Loucy (cell line): ENCODE measurements around the gene GPR39.

Experiments used
- H2AFZ ChIP-seq: fragments of 200-600 bp; sonication (generic); 2 replicates; pipeline ENCODE4 v1.6.0; 2016; ENCODE audit warnings: antibody characterized with exemption, mild to moderate bottlenecking, low read length, moderate library complexity
- H3F3A ChIP-seq: fragments of 200-600 bp; 2 replicates; pipeline ENCODE4 v1.6.0; 2016; ENCODE audit warnings: antibody characterized with exemption, low read depth, mild to moderate bottlenecking
- H3K27me3 ChIP-seq: fragments of 200-600 bp; sonication (generic); 2 replicates; pipeline ENCODE4 v1.6.1; 2014; ENCODE audit warnings: low read length, mild to moderate bottlenecking; ENCODE audit not compliant: insufficient read depth, poor library complexity, severe bottlenecking
- H3K36me3 ChIP-seq: fragments of 200-600 bp; sonication (generic); 2 replicates; pipeline ENCODE4 v1.6.1; 2016; ENCODE audit warnings: low read length; ENCODE audit not compliant: insufficient read depth
- H3K4me1 ChIP-seq: fragments of 200-600 bp; sonication (generic); 2 replicates; pipeline ENCODE4 v1.5.1; 2014; ENCODE audit warnings: low read length, mild to moderate bottlenecking; ENCODE audit not compliant: insufficient read depth, poor library complexity, severe bottlenecking
- H3K4me2 ChIP-seq: fragments of 200-600 bp; sonication (generic); 2 replicates; pipeline ENCODE4 v1.6.0; 2014; ENCODE audit warnings: antibody characterized with exemption, low read length, low read depth, mild to moderate bottlenecking; ENCODE audit not compliant: poor library complexity, severe bottlenecking
- H3K4me3 ChIP-seq: fragments of 200-600 bp; sonication (generic); 2 replicates; pipeline ENCODE4 v1.5.1; 2014; ENCODE audit warnings: low read length, mild to moderate bottlenecking, mixed read lengths; ENCODE audit not compliant: poor library complexity, severe bottlenecking
- H3K79me2 ChIP-seq: fragments of 200-600 bp; sonication (generic); 2 replicates; pipeline ENCODE4 v1.6.1; 2014; ENCODE audit warnings: low read length; ENCODE audit not compliant: insufficient read depth
- H3K9ac ChIP-seq: fragments of 200-600 bp; sonication (generic); 2 replicates; pipeline ENCODE4 v1.6.0; 2014; ENCODE audit warnings: mild to moderate bottlenecking, low read depth, low read length, moderate library complexity; ENCODE audit not compliant: poor library complexity, severe bottlenecking
- H3K9me2 ChIP-seq: fragments of 200-600 bp; sonication (generic); replicated peaks from 2 replicates; pipeline ENCODE4 v1.6.1; 2016; ENCODE audit warnings: low read depth, low read length, mixed read lengths
- H3K9me3 ChIP-seq: fragments of 200-600 bp; sonication (generic); 2 replicates; pipeline ENCODE4 v1.6.1; 2014; ENCODE audit warnings: mild to moderate bottlenecking, antibody characterized with exemption, low read length, low read depth; ENCODE audit not compliant: insufficient read depth
- H4K20me1 ChIP-seq: fragments of 200-600 bp; sonication (generic); 2 replicates; pipeline ENCODE4 v1.6.0; 2014; ENCODE audit warnings: antibody characterized with exemption, low read length, mild to moderate bottlenecking; ENCODE audit not compliant: insufficient read depth, poor library complexity, severe bottlenecking
- EZH2phosphoT487 ChIP-seq: fragments of 200-600 bp; IDR thresholded peaks from 2 replicates; pipeline ENCODE4 v1.6.1; 2018; ENCODE audit warnings: antibody characterized with exemption, mild to moderate bottlenecking, moderate library complexity, borderline replicate concordance
- TF ChIP-seq, protein P1 (sequence below): fragments of 200-600 bp; sonication (generic); conservative IDR thresholded peaks from 2 replicates; pipeline ENCODE4 v1.5.1; 2014; ENCODE audit warnings: mild to moderate bottlenecking, antibody characterized with exemption, low read length

Gene GPR39

DNA sequence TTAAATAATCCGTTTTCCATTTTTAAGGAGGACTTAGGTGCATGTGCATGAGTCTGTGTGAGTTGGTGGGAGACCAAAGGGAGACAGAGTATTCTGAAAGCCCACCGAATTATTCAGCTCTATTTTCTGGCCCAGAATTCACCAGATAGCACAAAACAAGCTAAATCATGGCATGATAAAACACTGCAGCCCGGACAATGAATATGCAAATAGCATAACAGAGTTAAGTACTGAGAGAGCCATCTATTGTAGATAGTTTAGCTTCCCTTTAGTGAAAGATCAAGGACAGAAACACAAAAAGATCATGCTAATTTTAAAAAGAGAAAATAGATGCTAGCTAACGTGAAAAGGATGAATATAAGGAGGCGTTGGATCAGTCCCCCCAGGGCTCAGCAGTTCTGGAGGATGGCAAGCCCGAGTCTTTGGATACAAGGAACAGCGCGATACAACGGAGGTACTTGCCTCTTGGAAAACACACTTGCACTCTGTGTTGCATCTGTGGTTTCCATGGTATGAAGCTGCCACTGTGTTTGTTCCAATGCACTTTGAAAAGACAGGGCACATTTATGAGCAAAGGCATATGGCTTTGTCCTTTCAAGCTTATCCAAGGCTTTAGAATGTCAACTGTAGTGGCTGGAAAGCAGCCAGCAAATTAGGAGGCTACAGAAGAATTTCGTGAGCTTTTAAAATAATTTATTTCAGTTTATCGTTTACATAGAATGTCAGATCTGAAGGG lies 133.5 kb downstream of the GPR39 start:
- H4K20me1 ChIP-seq = no peaks in the 10 kb centered on the region
- H3K36me3 ChIP-seq = no peaks in the 10 kb centered on the region
- no peak overlapping the region for H3K4me2 ChIP-seq
- H3K9ac ChIP-seq = no peak overlapping the region
- H3K79me2 ChIP-seq = no peaks in the 10 kb centered on the region
- TF ChIP-seq, protein P1, sequence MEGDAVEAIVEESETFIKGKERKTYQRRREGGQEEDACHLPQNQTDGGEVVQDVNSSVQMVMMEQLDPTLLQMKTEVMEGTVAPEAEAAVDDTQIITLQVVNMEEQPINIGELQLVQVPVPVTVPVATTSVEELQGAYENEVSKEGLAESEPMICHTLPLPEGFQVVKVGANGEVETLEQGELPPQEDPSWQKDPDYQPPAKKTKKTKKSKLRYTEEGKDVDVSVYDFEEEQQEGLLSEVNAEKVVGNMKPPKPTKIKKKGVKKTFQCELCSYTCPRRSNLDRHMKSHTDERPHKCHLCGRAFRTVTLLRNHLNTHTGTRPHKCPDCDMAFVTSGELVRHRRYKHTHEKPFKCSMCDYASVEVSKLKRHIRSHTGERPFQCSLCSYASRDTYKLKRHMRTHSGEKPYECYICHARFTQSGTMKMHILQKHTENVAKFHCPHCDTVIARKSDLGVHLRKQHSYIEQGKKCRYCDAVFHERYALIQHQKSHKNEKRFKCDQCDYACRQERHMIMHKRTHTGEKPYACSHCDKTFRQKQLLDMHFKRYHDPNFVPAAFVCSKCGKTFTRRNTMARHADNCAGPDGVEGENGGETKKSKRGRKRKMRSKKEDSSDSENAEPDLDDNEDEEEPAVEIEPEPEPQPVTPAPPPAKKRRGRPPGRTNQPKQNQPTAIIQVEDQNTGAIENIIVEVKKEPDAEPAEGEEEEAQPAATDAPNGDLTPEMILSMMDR = no peak
- TF ChIP-seq EZH2phosphoT487 = no peak
- no peak overlapping the region for H3K4me3 ChIP-seq
- no peaks in the 10 kb centered on the region for H3F3A ChIP-seq
- H3K9me2 ChIP-seq = no peaks in the 10 kb centered on the region
- no peaks in the 10 kb centered on the region for H3K4me1 ChIP-seq
- no peak overlapping the region for H2AFZ ChIP-seq
- H3K9me3 ChIP-seq = no peaks in the 10 kb centered on the region
- H3K27me3 ChIP-seq = no peaks in the 10 kb centered on the region

DNA sequence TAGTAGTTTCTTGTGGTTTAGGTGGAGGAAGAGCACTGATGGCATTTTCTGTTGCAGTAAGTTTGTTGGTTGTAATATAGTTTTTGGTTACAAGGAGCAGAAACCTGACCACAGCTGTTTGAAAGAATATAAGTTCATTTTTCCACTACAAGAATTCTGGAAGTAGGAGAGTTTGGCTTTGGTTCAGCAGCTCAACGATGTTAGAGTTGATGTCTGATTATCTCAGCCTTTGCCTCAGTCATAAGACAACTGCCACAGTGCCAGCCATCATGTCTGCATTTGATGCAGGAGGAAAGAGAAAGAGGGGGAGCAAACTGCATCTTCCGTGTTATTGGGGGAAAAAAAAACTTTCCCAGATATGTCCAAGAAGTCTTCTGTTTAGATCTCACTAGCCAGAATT lies 134.3 kb downstream of the GPR39 start:
- H3K4me3 ChIP-seq = no peak overlapping the region
- H2AFZ ChIP-seq = no peak overlapping the region
- no peaks in the 10 kb centered on the region for H3K36me3 ChIP-seq
- H3K9me2 ChIP-seq = no peaks in the 10 kb centered on the region
- no peaks in the 10 kb centered on the region for H4K20me1 ChIP-seq
- H3F3A ChIP-seq = no peaks in the 10 kb centered on the region
- H3K4me1 ChIP-seq = no peaks in the 10 kb centered on the region
- no peaks in the 10 kb centered on the region for H3K9me3 ChIP-seq
- no peaks in the 10 kb centered on the region for H3K79me2 ChIP-seq
- no peak overlapping the region for H3K9ac ChIP-seq
- no peaks in the 10 kb centered on the region for H3K27me3 ChIP-seq
- TF ChIP-seq, protein P1 = no peak
- TF ChIP-seq EZH2phosphoT487 = no peak
- no peak overlapping the region for H3K4me2 ChIP-seq

DNA sequence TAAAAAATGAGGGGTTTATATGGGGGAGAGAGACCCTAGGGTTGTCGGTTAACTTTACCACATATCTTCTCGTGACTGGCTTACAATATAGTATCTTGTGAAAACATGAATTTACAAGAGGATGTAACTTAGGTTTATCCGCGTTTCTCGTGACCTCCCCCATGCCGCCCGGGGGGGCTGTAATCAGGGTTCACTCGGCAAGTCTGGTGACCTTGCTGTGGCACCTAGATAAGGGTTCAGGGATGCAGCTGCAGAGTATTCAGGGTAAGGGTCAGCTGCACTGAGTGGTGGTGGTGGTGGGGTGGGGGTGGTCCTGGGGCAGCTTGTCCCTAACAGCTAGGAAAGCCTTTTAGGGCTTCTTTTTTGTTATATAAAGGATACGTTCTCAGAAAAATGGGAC lies 141.1 kb downstream of the GPR39 start:
- no peak overlapping the region for H2AFZ ChIP-seq
- no peaks in the 10 kb centered on the region for H3F3A ChIP-seq
- no peaks in the 10 kb centered on the region for H3K9me3 ChIP-seq
- no peaks in the 10 kb centered on the region for H4K20me1 ChIP-seq
- no peaks in the 10 kb centered on the region for H3K27me3 ChIP-seq
- H3K36me3 ChIP-seq = no peaks in the 10 kb centered on the region
- TF ChIP-seq, protein P1 = no peak
- TF ChIP-seq EZH2phosphoT487 = no peak
- H3K4me3 ChIP-seq = no peak overlapping the region
- no peak overlapping the region for H3K9ac ChIP-seq
- no peaks in the 10 kb centered on the region for H3K9me2 ChIP-seq
- no peaks in the 10 kb centered on the region for H3K4me1 ChIP-seq
- no peaks in the 10 kb centered on the region for H3K79me2 ChIP-seq
- H3K4me2 ChIP-seq = no peak overlapping the region
